WTC11 (cell line): Measurements from ENCODE around the gene MYO1F. TPM values are rescaled to one million over a fixed set of nuclear protein-coding genes. Genes with fewer than 3 reads are reported as not detected.

Experiments
- ATAC-seq: fragments of 200-7000 bp; cut with Tn5 transposase; 2 replicates; pipeline ENCODE4 v1.10.0; 2021; ENCODE audit warnings: mild to moderate bottlenecking, moderate library complexity
- CTCF ChIA-PET: fragments of 300-600 bp; sonication (Branson Sonifier 250); formaldehyde crosslinking; loops from one replicate; lab custom pipeline; 2021; ENCODE audit warnings: antibody characterized with exemption; lab: Charles Lee
- POLR2A ChIA-PET: fragments of 350-600 bp; sonication (Branson Sonifier 250); formaldehyde crosslinking; loops from one replicate; lab custom pipeline; 2021; ENCODE audit warnings: antibody characterized with exemption; lab: Charles Lee
- DNase-seq: peaks from one replicate; pipeline ENCODE4 v3.0.0; 2021; ENCODE audit warnings: low spot score
- H3K27ac Mint-ChIP-seq: 2 replicates; pipeline ENCODE4 v1.8.0; 2021; ENCODE audit warnings: mixed read lengths
- H3K27me3 Mint-ChIP-seq: 2 replicates; pipeline ENCODE4 v1.8.0; 2021; ENCODE audit warnings: low read depth, mild to moderate bottlenecking, moderate library complexity, mixed read lengths
- H3K36me3 Mint-ChIP-seq: 2 replicates; pipeline ENCODE4 v1.8.0; 2021; ENCODE audit warnings: mixed read lengths
- H3K4me1 Mint-ChIP-seq: 2 replicates; pipeline ENCODE4 v1.8.0; 2022; ENCODE audit warnings: mixed read lengths
- H3K4me3 Mint-ChIP-seq: 2 replicates; pipeline ENCODE4 v1.8.0; 2021; ENCODE audit warnings: mild to moderate bottlenecking, moderate library complexity, mixed read lengths
- H3K9me3 Mint-ChIP-seq: 2 replicates; pipeline ENCODE4 v1.8.0; 2021; ENCODE audit warnings: mixed read lengths
- ATF3 ChIP-seq: sonication (generic); formaldehyde crosslinking; conservative IDR thresholded peaks from 2 replicates; pipeline ENCODE4 v1.8.1; 2022; ENCODE audit warnings: mild to moderate bottlenecking, missing genetic modification reagents
- CREB1 ChIP-seq: sonication (generic); formaldehyde crosslinking; IDR thresholded peaks from 2 replicates; pipeline ENCODE4 v1.8.0; 2023; ENCODE audit warnings: mild to moderate bottlenecking, missing genetic modification reagents
- ERG ChIP-seq: fragments of 250-450 bp; sonication (Bioruptor Pico); IDR thresholded peaks from 2 replicates; pipeline ENCODE4 v1.8.0; 2021; ENCODE audit warnings: mild to moderate bottlenecking
- ETV6 ChIP-seq: sonication (generic); formaldehyde crosslinking; IDR thresholded peaks from 2 replicates; pipeline ENCODE4 v1.8.1; 2022; ENCODE audit warnings: mild to moderate bottlenecking, missing genetic modification reagents
- FOXP4 ChIP-seq: sonication (generic); formaldehyde crosslinking; IDR thresholded peaks from 2 replicates; pipeline ENCODE4 v1.8.0; 2022; ENCODE audit warnings: mild to moderate bottlenecking, missing genetic modification reagents
- HMGXB4 ChIP-seq: sonication (generic); formaldehyde crosslinking; IDR thresholded peaks from 2 replicates; pipeline ENCODE4 v1.8.1; 2023; ENCODE audit warnings: mild to moderate bottlenecking, moderate library complexity, missing genetic modification reagents
- IRF2 ChIP-seq: sonication (generic); formaldehyde crosslinking; IDR thresholded peaks from 2 replicates; pipeline ENCODE4 v1.8.0; 2022; ENCODE audit warnings: low read depth, missing genetic modification reagents, borderline replicate concordance
- NFATC4 ChIP-seq: fragments of 250-450 bp; sonication (Bioruptor Pico); IDR thresholded peaks from 2 replicates; pipeline ENCODE4 v1.9.0; 2021; ENCODE audit warnings: mild to moderate bottlenecking
- NR3C1 ChIP-seq: sonication (generic); formaldehyde crosslinking; conservative IDR thresholded peaks from 2 replicates; pipeline ENCODE4 v1.8.1; 2023; ENCODE audit warnings: low read depth, mild to moderate bottlenecking, missing genetic modification reagents
- OVOL2 ChIP-seq: fragments of 250-450 bp; sonication (Bioruptor Pico); IDR thresholded peaks from 2 replicates; pipeline ENCODE4 v1.9.0; 2021; ENCODE audit warnings: mild to moderate bottlenecking, borderline replicate concordance
- RELA ChIP-seq: sonication (generic); formaldehyde crosslinking; IDR thresholded peaks from 2 replicates; pipeline ENCODE4 v1.8.1; 2022; ENCODE audit warnings: missing genetic modification reagents, mild to moderate bottlenecking, borderline replicate concordance
- ZBTB21 ChIP-seq: sonication (generic); formaldehyde crosslinking; IDR thresholded peaks from 2 replicates; pipeline ENCODE4 v1.8.1; 2023; ENCODE audit warnings: mild to moderate bottlenecking, missing genetic modification reagents, borderline replicate concordance
- ZNF232 ChIP-seq: sonication (generic); formaldehyde crosslinking; IDR thresholded peaks from 2 replicates; pipeline ENCODE4 v1.8.0; 2022; ENCODE audit warnings: mild to moderate bottlenecking, missing genetic modification reagents
- total RNA-seq: library from RNA; stranded (reverse); gene quantifications from 3 replicates; pipeline ENCODE4 v1.2.3, GENCODE V29; 2021
- TF ChIP-seq, protein P1 (sequence below): sonication (generic); formaldehyde crosslinking; IDR thresholded peaks from 2 replicates; pipeline ENCODE4 v1.8.1; 2023; ENCODE audit warnings: mild to moderate bottlenecking, missing genetic modification reagents, moderate library complexity
- TF ChIP-seq, protein P2 (sequence below): fragments of 250-450 bp; sonication (Bioruptor Pico); conservative IDR thresholded peaks from 2 replicates; pipeline ENCODE4 v1.9.0; 2021; ENCODE audit warnings: mild to moderate bottlenecking
- TF ChIP-seq, protein P3 (sequence below): sonication (generic); formaldehyde crosslinking; IDR thresholded peaks from 2 replicates; pipeline ENCODE4 v1.8.0; 2022; ENCODE audit warnings: mild to moderate bottlenecking, missing genetic modification reagents

MYO1F gene
- total RNA-seq, 1 experiment from 2014 or later: 2.8 TPM

DNA sequence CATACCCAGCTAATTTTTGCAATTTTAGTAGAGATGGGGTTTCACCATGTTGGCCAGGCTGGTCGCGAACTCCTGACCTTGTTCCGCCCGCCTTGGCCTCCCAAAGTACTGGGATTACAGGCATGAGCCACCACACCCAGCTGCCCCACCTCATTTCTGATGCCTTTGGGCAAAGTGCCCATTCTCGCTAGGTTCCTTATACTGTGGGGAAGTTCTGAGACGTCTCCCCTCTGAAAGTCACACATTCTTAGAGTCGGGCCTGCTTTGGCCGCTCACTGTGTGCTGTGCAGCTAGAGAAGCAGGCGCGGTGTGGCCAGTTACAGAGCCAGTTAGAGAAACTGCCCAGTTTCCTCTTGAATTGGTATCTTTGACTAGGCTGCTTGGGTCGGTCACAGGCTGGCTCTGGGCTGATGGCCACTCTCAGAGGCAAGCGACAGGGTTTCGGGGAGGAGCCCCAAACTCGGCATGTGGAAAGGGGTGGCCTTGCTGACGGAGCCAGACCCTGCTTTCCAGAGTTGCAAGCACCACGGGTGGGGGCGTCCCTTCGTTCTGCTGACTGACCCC lies 92.8 kb downstream of the MYO1F start:
- Mint-ChIP-seq H3K4me3 (no peak overlapping the region), H3K27me3 (no peaks in the 10 kb centered on the region), H3K4me1 (peaks cover 11% of the 10 kb centered on the region), H3K27ac (0 out of 2 replicates have a peak overlapping the region, but pooled peaks have one; percentile 27), H3K36me3 (peaks cover 87% of the 10 kb centered on the region), H3K9me3 (no peaks in the 10 kb centered on the region)
- POLR2A ChIA-PET: no interaction called here
- ATAC-seq: no peak
- no peak for DNase-seq
- CTCF ChIA-PET: no interaction called here
- no peak for TF ChIP-seq OVOL2 (CRISPR knock-in tag)
- TF ChIP-seq NR3C1 (CRISPR knock-in tag): no peak
- no peak for TF ChIP-seq IRF2 (CRISPR knock-in tag)
- TF ChIP-seq, protein P1, sequence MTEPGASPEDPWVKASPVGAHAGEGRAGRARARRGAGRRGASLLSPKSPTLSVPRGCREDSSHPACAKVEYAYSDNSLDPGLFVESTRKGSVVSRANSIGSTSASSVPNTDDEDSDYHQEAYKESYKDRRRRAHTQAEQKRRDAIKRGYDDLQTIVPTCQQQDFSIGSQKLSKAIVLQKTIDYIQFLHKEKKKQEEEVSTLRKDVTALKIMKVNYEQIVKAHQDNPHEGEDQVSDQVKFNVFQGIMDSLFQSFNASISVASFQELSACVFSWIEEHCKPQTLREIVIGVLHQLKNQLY (CRISPR knock-in tag): no peak
- no peak for TF ChIP-seq ATF3 (CRISPR knock-in tag)
- TF ChIP-seq, protein P2, sequence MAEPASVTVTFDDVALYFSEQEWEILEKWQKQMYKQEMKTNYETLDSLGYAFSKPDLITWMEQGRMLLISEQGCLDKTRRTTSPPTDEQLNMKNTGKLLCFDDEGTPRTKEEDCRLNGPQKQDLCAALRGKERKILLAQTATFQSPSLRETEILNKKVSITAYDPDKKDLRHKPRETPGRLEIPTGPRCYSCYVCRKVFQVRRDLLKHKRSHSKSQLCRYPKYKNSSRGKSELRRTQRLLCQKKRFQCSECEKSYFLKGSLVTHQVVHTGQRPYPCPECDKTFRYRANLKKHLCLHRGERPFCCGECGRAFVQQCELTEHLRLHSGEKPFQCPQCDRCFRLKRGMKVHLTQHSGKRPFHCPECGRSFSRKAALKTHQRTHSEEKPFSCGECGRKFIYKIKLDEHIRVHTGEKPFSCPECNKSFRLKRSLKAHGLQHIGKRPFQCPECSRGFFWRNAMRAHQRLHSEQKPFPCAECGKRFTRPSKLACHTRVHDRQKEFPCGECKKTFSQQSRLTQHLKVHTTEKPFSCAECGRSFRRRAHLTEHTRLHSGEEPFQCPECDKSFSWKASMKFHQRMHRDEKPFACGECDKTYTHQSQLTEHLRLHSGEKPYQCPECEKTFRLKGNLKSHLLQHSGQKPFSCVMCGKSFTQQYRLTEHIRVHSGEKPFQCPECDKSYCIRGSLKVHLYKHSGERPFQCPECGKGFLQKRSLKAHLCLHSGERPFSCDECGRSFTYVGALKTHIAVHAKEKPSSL (CRISPR knock-in tag): no peak
- no peak for TF ChIP-seq ZNF232 (CRISPR knock-in tag)
- no peak for TF ChIP-seq ETV6 (CRISPR knock-in tag)
- no peak for TF ChIP-seq CREB1 (CRISPR knock-in tag)
- no peak for TF ChIP-seq ZBTB21 (CRISPR knock-in tag)
- no peak for TF ChIP-seq FOXP4 (CRISPR knock-in tag)

- no peaks in the 10 kb centered on the region for H3K27me3 Mint-ChIP-seq
- H3K4me3 Mint-ChIP-seq: no peak overlapping the region
- ATAC-seq (no peak), DNase-seq (no peak)
- peaks cover 88% of the 10 kb centered on the region for H3K36me3 Mint-ChIP-seq
- H3K9me3 Mint-ChIP-seq: no peaks in the 10 kb centered on the region
- CTCF ChIA-PET: interaction anchor here (2.0 kb wide), 1 partner anchor 12 kb away, joined by 7 read pairs; no protein-coding TSS in a partner anchor
- POLR2A ChIA-PET: no interaction called here
- peaks cover 9% of the 10 kb centered on the region; the same call in 1 of the 2 replicates for H3K4me1 Mint-ChIP-seq
- H3K27ac Mint-ChIP-seq: peak overlapping the region; percentile 72
- TF ChIP-seq NFATC4 (CRISPR knock-in tag): no peak
- TF ChIP-seq, protein P3, sequence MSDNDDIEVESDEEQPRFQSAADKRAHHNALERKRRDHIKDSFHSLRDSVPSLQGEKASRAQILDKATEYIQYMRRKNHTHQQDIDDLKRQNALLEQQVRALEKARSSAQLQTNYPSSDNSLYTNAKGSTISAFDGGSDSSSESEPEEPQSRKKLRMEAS: no peak
- TF ChIP-seq ERG (CRISPR knock-in tag): no peak
- no peak for TF ChIP-seq RELA (CRISPR knock-in tag)
- TF ChIP-seq HMGXB4: no peak
Measured at GRCh38 chr19:8483165-8483564, 94.1 kb downstream of the MYO1F start.
